Measurements from ENCODE around the gene DPP7.
"Not testable (repeated sequence)": the region's sequence is repeated elsewhere in the genome, so short reads cannot be mapped to it uniquely, and the experiment has no call there.

The DPP7 gene

DNA sequence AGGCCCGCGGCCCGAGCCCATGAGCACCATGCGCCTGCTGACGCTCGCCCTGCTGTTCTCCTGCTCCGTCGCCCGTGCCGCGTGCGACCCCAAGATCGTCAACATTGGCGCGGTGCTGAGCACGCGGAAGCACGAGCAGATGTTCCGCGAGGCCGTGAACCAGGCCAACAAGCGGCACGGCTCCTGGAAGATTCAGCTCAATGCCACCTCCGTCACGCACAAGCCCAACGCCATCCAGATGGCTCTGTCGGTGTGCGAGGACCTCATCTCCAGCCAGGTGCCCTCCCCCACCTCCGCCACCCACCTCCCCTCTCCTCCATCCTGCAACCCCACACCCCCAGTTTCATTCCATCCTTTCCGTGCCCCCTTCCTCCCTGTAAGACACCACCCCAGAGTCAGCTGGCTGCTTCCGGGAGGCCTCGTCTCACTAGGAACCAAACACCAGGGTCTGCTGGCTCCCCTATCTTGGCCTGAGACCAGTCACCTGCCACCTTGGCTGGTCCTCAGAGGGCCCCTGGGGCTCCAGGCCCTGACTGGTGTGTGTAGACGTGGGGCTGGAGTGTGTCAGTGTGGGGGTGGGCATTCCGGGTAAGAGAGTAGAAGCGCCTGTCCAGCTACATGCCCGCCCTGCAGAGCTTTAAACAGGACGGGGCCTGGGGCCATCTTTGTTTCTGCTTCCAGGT lies 25.1 kb upstream of the DPP7 start:
- H3K4me3 Mint-ChIP-seq: no peak overlapping the region
- H3K27ac Mint-ChIP-seq: no peak overlapping the region
- no peak for DNase-seq (ENCODE audit: low spot score in 2 of 2)
- H3K9me3 Mint-ChIP-seq: no peaks in the 10 kb centered on the region
- no peak for ATAC-seq
- peaks cover 6% of the 10 kb centered on the region for H3K4me1 Mint-ChIP-seq
- H3K36me3 Mint-ChIP-seq: no peaks in the 10 kb centered on the region

DNA sequence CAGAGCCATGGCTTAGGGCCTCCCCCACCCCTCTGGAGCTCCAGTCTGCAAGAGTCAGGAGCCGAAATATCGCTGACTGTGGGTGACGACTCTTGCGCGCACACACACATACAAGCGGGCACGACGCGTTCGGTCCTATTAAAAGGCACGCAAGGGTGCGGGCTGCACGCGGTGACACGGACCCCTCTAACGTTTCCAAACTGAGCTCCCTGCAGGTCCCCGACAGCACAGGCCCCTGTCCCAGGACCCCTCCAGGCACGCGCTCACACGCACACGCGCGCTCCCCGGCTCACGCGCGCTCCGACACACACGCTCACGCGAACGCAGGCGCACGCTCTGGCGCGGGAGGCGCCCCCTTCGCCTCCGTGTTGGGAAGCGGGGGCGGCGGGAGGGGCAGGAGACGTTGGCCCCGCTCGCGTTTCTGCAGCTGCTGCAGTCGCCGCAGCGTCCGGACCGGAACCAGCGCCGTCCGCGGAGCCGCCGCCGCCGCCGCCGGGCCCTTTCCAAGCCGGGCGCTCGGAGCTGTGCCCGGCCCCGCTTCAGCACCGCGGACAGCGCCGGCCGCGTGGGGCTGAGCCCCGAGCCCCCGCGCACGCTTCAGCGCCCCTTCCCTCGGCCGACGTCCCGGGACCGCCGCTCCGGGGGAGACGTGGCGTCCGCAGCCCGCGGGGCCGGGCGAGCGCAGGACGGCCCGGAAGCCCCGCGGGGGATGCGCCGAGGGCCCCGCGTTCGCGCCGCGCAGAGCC lies 24.4 kb upstream of the DPP7 start, which contains the start of gene GRIN1:
GRIN1 (plus strand) TSS at position 433 of the 746 bp plus-strand sequence. CDS start 333 bp downstream, outside the sequence.
- Mint-ChIP-seq H3K36me3 (no peaks in the 10 kb centered on the region), H3K4me3 (no peak within 1 kb of the TSS), H3K9me3 (no peaks in the 10 kb centered on the region), H3K27ac (no peak within 1 kb of the TSS), H3K4me1 (peaks cover 6% of the 10 kb centered on the region)
- ATAC-seq (peak; percentile 45), DNase-seq (ENCODE audit: low spot score in 2 of 2) (no peak)

DNA sequence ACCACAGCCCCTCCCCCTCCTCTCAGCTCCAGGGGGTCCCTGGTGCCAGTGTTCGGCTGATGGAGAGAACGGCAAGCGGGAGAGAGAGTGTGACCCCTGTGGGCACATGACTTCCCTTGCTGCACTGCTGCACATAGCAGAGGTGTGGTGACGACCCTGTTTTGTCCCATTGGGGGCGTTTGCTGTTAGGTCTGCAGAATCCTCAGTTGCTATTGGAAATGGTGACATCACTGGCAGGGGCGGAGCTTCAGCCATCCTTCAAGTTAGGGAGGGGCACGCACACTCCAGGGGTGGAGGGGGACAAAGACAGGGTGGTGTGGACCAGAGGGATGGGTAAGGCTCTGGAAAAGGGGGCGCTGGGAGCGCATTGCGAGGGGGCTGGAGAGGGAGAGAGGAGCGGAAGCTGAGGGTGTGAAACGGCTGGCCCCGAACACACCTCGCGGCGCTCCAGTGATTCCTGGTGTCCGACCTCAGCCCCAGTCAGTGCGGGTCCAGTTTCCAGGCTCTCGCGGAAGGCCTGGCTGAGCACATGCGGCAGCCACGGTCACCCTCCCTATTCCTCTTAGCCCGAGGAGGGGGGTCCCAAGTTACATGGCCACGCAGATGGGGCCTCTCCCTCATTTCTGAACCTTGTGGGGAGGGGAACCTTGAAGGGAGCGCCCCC lies 23.7 kb upstream of the DPP7 start:
- Mint-ChIP-seq H3K9me3 (no peaks in the 10 kb centered on the region), H3K4me3 (no peak overlapping the region), H3K36me3 (no peaks in the 10 kb centered on the region), H3K27ac (no peak overlapping the region), H3K4me1 (peaks cover 6% of the 10 kb centered on the region)
- DNase-seq (ENCODE audit: low spot score in 2 of 2) (no peak), ATAC-seq (no peak)

DNA sequence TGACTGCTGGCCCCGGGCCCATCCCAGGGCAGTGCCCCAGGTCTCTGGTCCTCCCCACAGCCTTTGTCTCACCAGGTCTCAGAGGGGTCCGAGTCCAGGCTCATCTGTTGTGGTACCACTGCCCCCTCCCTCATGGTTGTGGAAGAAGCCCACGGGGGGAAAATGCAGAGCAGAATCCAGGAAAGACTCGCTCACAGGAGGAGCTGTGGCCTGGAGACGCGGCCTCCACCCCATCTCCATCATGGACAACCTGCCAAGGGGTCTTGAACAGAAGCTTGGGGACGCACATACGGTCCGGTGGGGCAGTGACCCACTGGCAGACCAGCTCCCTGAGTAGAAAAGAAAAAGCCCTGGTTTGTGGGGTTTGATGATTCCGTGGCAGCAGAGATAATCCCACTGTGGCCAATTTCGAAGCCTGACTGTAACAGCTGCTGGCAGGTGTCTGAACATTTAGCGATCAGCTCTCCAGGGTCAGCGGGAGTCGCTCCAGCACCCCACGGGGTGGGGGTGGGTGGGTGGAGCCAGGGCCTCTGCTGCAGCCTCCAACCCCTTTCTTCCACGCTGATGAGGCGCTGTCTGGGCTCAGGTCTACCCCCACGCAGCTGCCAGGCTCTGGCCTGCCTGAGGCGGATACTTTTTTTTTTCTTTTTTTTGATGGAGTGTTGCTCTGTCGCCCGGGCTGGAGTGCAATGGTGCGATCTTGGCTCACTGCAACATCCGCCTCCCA lies 22.5 kb upstream of the DPP7 start:
- H3K9me3 Mint-ChIP-seq: no peaks in the 10 kb centered on the region
- no peak for ATAC-seq
- H3K4me1 Mint-ChIP-seq: peaks cover 6% of the 10 kb centered on the region
- DNase-seq (ENCODE audit: low spot score in 2 of 2): no peak
- no peak overlapping the region for H3K27ac Mint-ChIP-seq
- no peak overlapping the region for H3K4me3 Mint-ChIP-seq
- H3K36me3 Mint-ChIP-seq: no peaks in the 10 kb centered on the region

DNA sequence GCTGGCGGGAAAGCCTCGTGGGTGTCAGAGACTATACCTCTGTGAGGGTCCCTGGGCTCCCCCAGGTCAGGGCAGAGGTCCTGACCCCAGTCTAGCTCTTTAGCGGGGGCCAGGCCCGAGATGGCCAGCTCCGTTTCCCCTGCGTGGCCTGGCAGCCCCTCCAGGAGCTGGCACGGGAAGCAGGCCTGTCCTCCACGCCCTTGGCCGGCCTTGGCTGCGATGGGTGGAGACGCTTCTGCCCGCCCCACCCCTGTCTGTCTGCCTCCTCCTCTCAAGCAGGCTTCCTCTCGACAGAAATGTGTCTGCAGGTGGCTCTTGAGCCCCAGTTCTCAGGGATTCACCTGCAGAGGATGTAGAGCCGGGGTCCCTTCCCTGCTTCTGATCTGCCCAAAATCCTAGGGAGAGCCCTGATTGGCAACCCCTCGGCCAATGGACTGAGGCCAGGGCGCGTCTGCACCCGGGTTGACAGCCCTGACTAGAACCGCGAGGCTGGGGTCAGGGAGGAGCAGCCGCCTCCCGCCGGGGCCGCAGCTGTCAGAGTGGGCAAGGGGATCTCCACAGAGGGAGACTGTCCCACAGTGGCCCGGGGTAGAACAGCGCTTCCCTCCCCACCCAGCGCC lies 21.8 kb upstream of the DPP7 start:
- H3K36me3 Mint-ChIP-seq: no peaks in the 10 kb centered on the region
- peak; percentile 35 for ATAC-seq
- H3K4me3 Mint-ChIP-seq: no peak overlapping the region
- no peaks in the 10 kb centered on the region for H3K9me3 Mint-ChIP-seq
- DNase-seq (ENCODE audit: low spot score in 2 of 2): no peak
- peaks cover 6% of the 10 kb centered on the region for H3K4me1 Mint-ChIP-seq
- no peak overlapping the region for H3K27ac Mint-ChIP-seq

DNA sequence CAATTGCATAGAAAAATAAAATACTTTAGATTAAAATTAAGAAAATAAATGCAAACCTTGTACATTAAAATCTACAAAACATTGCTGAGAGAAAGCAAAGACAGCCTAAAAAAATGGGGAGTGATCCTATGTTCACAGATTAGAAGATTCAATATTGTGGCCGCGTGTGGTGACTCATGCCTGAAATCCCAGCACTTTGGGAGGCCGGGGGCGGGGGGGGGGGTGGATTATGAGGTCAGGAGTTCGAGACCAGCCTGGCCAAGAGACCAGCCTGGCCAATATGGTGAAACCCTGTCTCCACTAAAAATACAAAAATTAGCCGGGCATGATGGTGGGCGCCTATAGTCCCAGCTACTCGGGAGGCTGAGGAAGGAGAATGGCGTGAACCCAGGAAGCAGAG lies 20.6 kb upstream of the DPP7 start:
- H3K4me1 Mint-ChIP-seq; DNase-seq (ENCODE audit: low spot score in 2 of 2); ATAC-seq; H3K27ac Mint-ChIP-seq; H3K4me3 Mint-ChIP-seq; H3K9me3 Mint-ChIP-seq; H3K36me3 Mint-ChIP-seq: not testable (repeated sequence)

DNA sequence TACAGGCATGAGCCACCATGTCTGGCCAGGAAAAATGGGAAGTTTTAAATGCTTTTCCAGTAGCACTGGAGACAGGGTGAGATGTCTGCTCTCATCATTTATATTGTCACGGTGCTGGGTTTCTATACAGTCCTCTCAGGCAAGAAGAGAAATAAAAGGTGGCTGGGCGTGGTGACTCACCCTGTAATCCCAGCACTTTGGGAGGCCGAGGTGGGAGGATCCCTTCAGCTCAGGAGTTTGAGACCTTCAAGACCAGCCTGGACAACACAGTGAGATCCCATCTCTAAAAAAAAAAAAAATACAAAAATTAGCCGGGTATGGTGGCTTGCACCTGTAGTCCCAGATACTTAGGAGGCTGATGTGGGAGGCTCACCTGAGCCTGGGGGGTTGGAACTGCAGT lies 19.7 kb upstream of the DPP7 start:
- Mint-ChIP-seq H3K4me1 (peaks cover 6% of the 10 kb centered on the region), H3K27ac (no peak overlapping the region), H3K9me3 (no peaks in the 10 kb centered on the region), H3K36me3 (no peaks in the 10 kb centered on the region), H3K4me3 (no peak overlapping the region)
- no peak for DNase-seq (ENCODE audit: low spot score in 2 of 2)
- no peak for ATAC-seq

DNA sequence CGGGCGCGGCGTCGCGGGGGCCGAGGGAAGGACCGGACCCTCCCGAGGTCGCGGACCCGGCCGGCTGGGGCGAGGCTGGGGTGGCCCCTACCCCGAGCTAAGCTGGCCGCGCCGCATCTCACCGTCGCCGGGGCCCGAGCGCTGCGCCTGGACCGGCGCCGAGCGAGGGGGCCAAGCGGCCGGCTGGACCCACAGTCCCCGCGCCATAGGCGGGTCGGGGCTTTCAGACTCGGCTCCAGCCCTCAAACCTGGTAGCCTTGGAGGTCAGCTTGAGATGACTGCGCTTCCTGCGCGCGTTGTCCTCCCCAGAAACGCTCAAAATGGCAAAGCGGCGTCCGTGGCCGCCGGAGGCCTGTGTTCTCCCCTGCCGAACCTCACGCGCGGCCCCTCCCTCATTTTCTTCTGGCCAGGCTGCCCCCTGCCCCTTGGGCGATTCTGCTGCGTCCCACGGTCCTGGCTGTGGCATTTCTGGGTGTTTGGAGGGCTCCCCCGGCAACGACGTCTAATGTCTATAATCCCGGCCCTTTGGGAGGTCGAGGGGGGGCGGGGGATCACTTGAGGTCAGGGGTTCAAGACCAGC lies 15.7 kb upstream of the DPP7 start:
- peak overlapping the region; percentile 84 for H3K27ac Mint-ChIP-seq
- peak; percentile 19 for ATAC-seq
- peak overlapping the region; percentile 89 for H3K4me3 Mint-ChIP-seq
- peaks cover 8% of the 10 kb centered on the region for H3K36me3 Mint-ChIP-seq
- peaks cover 23% of the 10 kb centered on the region for H3K4me1 Mint-ChIP-seq
- no peaks in the 10 kb centered on the region for H3K9me3 Mint-ChIP-seq
- no peak for DNase-seq (ENCODE audit: low spot score in 2 of 2)

DNA sequence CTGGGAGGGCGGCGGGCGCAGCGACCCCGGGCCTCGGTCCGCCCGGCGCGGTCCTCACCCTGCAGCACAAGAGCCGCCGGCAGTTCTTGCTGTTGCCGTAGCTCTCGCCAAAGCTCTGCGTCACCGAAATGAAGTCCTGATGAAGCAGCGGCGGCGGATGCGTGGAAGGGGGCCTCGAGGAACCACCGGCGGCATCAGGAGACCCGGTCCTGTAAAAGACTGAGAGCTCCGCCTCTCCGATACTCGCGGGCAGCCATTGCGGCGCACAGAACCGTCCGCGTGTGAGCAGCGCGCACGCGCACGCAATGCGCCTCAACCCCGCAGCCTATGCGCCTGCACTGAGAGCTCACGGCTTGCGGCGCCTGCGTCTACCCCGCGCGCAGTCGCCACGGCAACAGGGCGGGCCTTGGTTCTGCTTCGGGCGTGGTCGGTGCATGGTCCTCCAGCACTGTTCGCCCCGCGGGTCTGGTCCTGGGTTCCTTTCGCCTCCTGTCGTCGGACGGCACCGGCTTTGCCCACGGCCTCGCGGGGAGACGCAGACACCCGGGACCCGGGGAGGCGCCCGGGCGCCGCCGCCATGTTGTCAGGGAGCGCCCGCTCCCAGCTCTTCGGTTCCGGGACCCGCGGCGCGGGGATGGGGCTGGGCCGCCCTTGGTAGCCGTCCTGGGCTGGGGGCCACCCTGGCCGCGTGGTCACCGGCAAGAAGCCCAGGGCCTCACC lies 15.1 kb upstream of the DPP7 start:
- Mint-ChIP-seq H3K4me3 (peak overlapping the region; percentile 89), H3K9me3 (no peaks in the 10 kb centered on the region), H3K36me3 (peaks cover 8% of the 10 kb centered on the region), H3K27ac (peak overlapping the region; percentile 94), H3K4me1 (peaks cover 23% of the 10 kb centered on the region)
- DNase-seq (ENCODE audit: low spot score in 2 of 2) (peak; percentile 75 to 93), ATAC-seq (peak; percentile 98)

DNA sequence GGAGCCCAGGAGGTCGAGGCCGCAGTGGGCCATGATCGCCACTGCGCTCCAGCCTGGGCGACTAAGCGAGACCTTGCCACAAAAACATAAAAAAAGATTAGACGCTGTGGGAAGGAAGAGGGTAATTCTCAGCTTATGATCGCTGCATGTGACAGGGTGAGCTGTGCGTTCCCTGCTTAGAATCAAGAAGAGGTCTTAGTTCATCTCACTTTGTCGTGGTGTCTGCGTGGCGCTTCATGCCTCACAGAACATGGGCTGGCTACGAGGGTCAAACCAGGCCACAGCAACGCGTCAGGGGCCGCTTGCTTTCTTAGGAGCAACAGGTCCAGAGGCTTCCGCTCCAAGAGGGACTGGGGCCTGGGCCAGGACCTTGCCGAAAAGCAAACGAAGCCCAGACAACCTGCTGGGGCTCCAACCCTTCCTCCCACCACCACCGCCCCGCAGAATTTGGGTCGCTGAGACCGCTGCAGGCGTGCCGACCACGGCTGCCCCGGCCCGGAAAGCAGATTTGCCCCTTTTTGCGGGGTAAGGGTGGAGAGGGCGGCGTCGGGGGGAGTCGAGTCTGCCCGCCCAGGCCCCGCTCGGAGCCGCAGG lies 14.4 kb upstream of the DPP7 start:
- Mint-ChIP-seq H3K27ac (peak overlapping the region; percentile 94), H3K4me3 (peak overlapping the region; percentile 89), H3K36me3 (peaks cover 8% of the 10 kb centered on the region), H3K4me1 (peaks cover 23% of the 10 kb centered on the region), H3K9me3 (no peaks in the 10 kb centered on the region)
- peak; percentile 16 for ATAC-seq
- DNase-seq (ENCODE audit: low spot score in 2 of 2): peak in 1 of 2 donors; percentile 69

DNA sequence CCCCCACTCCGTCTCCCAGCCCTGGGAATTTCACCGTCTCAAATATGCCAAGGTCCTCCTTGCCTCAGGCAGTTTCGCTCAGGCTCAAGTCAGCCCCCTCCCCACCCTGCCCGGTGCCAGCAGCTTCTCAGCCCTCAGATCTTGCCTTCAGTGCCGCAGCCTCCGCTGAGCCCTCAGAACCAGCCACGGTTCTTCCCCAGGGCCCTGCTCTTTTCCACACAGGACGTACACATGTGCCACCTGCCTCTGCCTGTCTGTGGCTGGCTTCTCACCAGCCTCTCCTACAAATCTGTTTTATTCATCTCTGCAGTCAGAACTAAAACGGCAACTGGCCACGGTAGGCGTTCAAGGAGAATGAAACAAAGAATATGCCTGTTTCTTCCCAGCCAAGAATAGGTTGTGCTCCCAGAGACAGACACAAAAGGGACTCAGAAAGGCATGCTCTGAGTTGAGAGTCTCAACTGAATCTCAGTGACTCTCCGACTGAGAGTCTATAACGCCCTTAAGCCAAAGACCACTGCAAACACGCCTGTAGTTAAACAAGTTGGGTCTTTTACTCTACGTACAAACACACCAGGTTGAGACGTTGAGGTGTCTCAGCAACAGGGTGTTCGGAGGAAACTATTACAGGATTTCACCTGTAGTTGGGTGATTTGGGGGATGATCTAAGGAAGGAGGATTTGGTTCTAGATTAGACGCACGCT lies 13.8 kb upstream of the DPP7 start:
- H3K4me3 Mint-ChIP-seq: peak overlapping the region; percentile 89
- peaks cover 23% of the 10 kb centered on the region for H3K4me1 Mint-ChIP-seq
- H3K27ac Mint-ChIP-seq: peak overlapping the region; percentile 94
- H3K9me3 Mint-ChIP-seq: no peaks in the 10 kb centered on the region
- no peak for DNase-seq (ENCODE audit: low spot score in 2 of 2)
- H3K36me3 Mint-ChIP-seq: peaks cover 8% of the 10 kb centered on the region
- ATAC-seq: no peak

DNA sequence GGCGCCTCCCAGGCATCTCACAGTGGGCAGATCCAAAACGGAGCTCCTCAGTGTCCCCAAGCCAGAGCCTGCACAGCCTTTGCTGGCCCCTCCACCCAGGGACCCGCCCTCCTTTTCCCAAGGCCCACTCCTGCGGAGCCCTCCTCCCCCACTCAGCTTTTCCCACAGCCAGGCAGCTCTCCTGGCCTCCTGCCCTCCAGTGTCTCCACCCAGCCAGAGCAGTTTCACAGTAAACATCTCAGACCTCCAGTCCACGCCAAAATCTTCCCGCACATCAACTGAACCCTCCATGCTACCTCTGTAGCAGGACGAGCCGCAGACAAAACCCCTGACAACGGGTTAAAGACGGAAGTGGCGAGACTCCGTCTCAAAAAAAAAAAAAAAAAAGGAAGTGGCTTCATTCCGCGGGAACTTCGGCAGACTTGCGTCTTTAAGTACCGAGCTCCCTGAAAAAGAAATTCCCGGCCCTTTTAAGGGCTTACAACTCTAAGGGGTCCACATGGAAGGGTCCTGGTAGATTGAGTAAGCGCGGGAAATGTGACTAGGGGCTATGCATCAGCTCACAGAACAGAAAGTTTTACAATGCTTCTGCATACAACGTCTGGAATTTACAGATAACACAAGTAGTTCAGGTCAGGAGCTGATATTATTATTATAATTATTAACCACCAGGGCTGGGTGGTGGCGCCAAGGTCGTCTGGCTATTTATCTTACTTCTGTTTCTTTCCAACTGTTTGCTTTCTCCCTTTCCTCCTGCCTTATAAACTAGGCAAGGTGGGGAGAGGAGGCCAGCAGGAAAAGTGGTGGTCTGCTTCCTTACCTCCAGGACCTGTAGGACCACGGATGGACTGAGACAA lies 13.0 kb upstream of the DPP7 start:
- peaks cover 23% of the 10 kb centered on the region for H3K4me1 Mint-ChIP-seq
- ATAC-seq: no peak
- DNase-seq (ENCODE audit: low spot score in 2 of 2): no peak
- H3K36me3 Mint-ChIP-seq: peaks cover 8% of the 10 kb centered on the region
- no peaks in the 10 kb centered on the region for H3K9me3 Mint-ChIP-seq
- H3K27ac Mint-ChIP-seq: peak overlapping the region; percentile 94
- H3K4me3 Mint-ChIP-seq: peak overlapping the region; percentile 89
